HepG2 (cell line): ENCODE data around the gene PPP4R1. TPM values are rescaled to one million over a fixed set of nuclear protein-coding genes. Genes with fewer than 3 reads are reported as not detected.
A peak's percentile ranks its signal among the peaks of the same experiment; 100 is the strongest.

ENCODE experiments used
- ATAC-seq: fragments of 200-7000 bp; cut with Tn5 transposase; 3 replicates; pipeline ENCODE4 v1.9.1; 2020; ENCODE audit warnings: mild to moderate bottlenecking, moderate library complexity
- BruUV-seq: library from RNA; stranded (reverse); fragments of 400-500 nt; replicated peaks from 2 replicates; lab custom pipeline; 2021; lab: Mats Ljungman, UMichigan
- CTCF ChIA-PET: fragments of 300-600 bp; formaldehyde crosslinking; extraction: SDS; loops from one replicate; lab custom pipeline; 2021; ENCODE audit warnings: low total read pairs, inconsistent platforms, low intra/inter-chr PET ratio; lab: Yijun Ruan, JAX
- POLR2A ChIA-PET: fragments of 350-600 bp; sonication (Branson Sonifier 250); formaldehyde crosslinking; loops from one replicate; lab custom pipeline; 2020; ENCODE audit warnings: antibody characterized with exemption, inconsistent platforms; lab: Yijun Ruan, JAX
- DNase-seq: peaks from one replicate; pipeline ENCODE4 v3.0.0-alpha.2; 2015; ENCODE audit warnings: low spot score
- FAIRE-seq: peaks from 3 replicates; lab custom pipeline; 2011; peaks lifted over from hg19 to GRCh38; lab: Jason Lieb, UNC
- H2AFZ ChIP-seq: one replicate; pipeline ENCODE4 v1.6.1; 2011; ENCODE audit warnings: low read length, inconsistent platforms
- H3K27ac ChIP-seq: fragments of 300-600 bp; 3 replicates; pipeline ENCODE4 v1.8.0; 2011; ENCODE audit warnings: mixed run types, mild to moderate bottlenecking, mixed read lengths, low read length, inconsistent platforms; ENCODE audit not compliant: insufficient read depth; ENCODE audit errors: extremely low read length
- H3K27me3 ChIP-seq, 2 experiments: fragments of 200-600 bp in 1 of 2; 2 replicates in 1 of 2; 3 replicates in 1 of 2; pipeline versions ENCODE4 v1.6.0 to v1.8.0; 2011; ENCODE audit warnings: low read length in 2 of 2, mild to moderate bottlenecking in 2 of 2, moderate library complexity in 2 of 2, inconsistent platforms in 1 of 2; ENCODE audit not compliant: insufficient read depth in 2 of 2, control insufficient read depth in 1 of 2
- H3K36me3 ChIP-seq, 2 experiments: fragments of 200-600 bp in 1 of 2; replicated peaks in 1 of 2; 2 replicates in 1 of 2; 3 replicates in 1 of 2; pipeline versions ENCODE4 v1.5.1 to v1.8.0; 2011; ENCODE audit warnings: low read length in 2 of 2, inconsistent platforms in 1 of 2; ENCODE audit not compliant: insufficient read depth in 2 of 2, control insufficient read depth in 1 of 2
- H3K4me1 ChIP-seq: 2 replicates; pipeline ENCODE4 v1.5.1; 2012; ENCODE audit warnings: low read length, inconsistent platforms; ENCODE audit not compliant: insufficient read depth
- H3K4me2 ChIP-seq: 2 replicates; pipeline ENCODE4 v1.6.0; 2011; ENCODE audit warnings: low read depth, low read length, inconsistent platforms
- H3K4me3 ChIP-seq, 3 experiments: fragments of 200-600 bp in 1 of 3; sonication (generic), shearing (Covaris generic) in 1 of 3; replicated peaks in 1 of 3; 2 replicates each; pipeline ENCODE4 v1.5.1; 2011 to 2016; ENCODE audit warnings: low read length in 3 of 3, inconsistent platforms in 2 of 3, low read depth in 2 of 3, mild to moderate bottlenecking in 2 of 3, control low read depth in 1 of 3, mixed read lengths in 1 of 3; ENCODE audit not compliant: insufficient read depth in 1 of 3
- H3K79me2 ChIP-seq: one replicate; pipeline ENCODE4 v1.6.1; 2011; ENCODE audit warnings: low read length, inconsistent platforms; ENCODE audit not compliant: insufficient read depth
- H3K9ac ChIP-seq: 2 replicates; pipeline ENCODE4 v1.6.0; 2011; ENCODE audit warnings: mild to moderate bottlenecking, low read depth, low read length, inconsistent platforms; ENCODE audit not compliant: insufficient read depth
- H3K9me3 ChIP-seq: 2 replicates; pipeline ENCODE4 v1.5.1; 2012; ENCODE audit warnings: mild to moderate bottlenecking, low read length
- H4K20me1 ChIP-seq: 2 replicates; pipeline ENCODE4 v1.6.0; 2011; ENCODE audit warnings: inconsistent platforms, mild to moderate bottlenecking, low read length, moderate library complexity; ENCODE audit not compliant: insufficient read depth
- BCLAF1 ChIP-seq: fragments of 450-650 bp; IDR thresholded peaks from 2 replicates; pipeline ENCODE4 v1.6.1; 2017; ENCODE audit warnings: mild to moderate bottlenecking
- CREB1 ChIP-seq, 2 experiments: fragments of 450-650 bp in 1 of 2; IDR thresholded peaks; 2 replicates each; pipeline ENCODE4 v1.6.1; 2016 to 2017; ENCODE audit warnings: control low read depth in 1 of 2, mild to moderate bottlenecking in 1 of 2, missing compliant biosample characterization in 1 of 2, missing genetic modification characterization in 1 of 2
- WGBS: methylation state at CpG from one replicate; pipeline ENCODE4 v1.1.6; 2017; ENCODE audit warnings: low lambda C conversion rate; 5-methylcytosine and 5-hydroxymethylcytosine counted together
- in situ Hi-C: cut with HindIII; loops from 2 replicates; pipeline ENCODE4 v1.10.0; 2017; ENCODE audit warnings: low pct_unique_long_range_greater_than_20kb; ENCODE audit not compliant: extremely low pct_ligation_motif_present
- intact Hi-C: fragments of 100-400 bp; cut with micrococcal nuclease; formaldehyde crosslinking; loops from one replicate; pipeline ENCODE4 v1.10.0; 2022; ENCODE audit not compliant: unreplicated experiment
- polyA plus RNA-seq, 8 experiments: library from polyadenylated mRNA; depleted of rRNA in 3 of 8; stranded (reverse) in 7 of 8; unstranded in 1 of 8; fragments of >200 nt; fragmentation: Illumina TruSeq in 4 of 8; extraction: Trizol in 4 of 8; gene quantifications; 2 replicates each; pipeline versions ENCODE4 v1.2.1 to v1.2.3, GENCODE V29; 2011 to 2016; ENCODE audit warnings: low read depth in 4 of 8, missing spikeins in 1 of 8, mixed read lengths in 1 of 8; ENCODE audit not compliant: insufficient read depth in 1 of 8
- total RNA-seq, 5 experiments: library from RNA; depleted of rRNA; stranded (reverse); fragments of >200 nt; fragmentation: Illumina TruSeq; extraction: Trizol; gene quantifications; 2 replicates each; pipeline ENCODE4 v1.2.3, GENCODE V29; 2016; ENCODE audit warnings: low read depth in 1 of 5

Gene PPP4R1
- total and polyA plus RNA-seq, 2 of the 13 experiments (the other 11 are each of a cell fraction or from before 2014, with no cell fraction given): 66.5 to 72.4 TPM

- 34% methylated on average over 5 of the region's 5 CpGs for WGBS
Measured at GRCh38 chr18:9631814-9632496, 17.6 kb upstream of the PPP4R1 start.

More at GRCh38 chr18:9631814-9632496, 17.6 kb upstream of the PPP4R1 start:
- ATAC-seq (no peak), FAIRE-seq (no peak), DNase-seq (no peak)
- Histone ChIP-seq H2AFZ (no peak overlapping the region), H3K27ac (no peak overlapping the region), H3K4me1 (no peaks in the 10 kb centered on the region), H3K9ac (no peak overlapping the region), H3K27me3 (peaks cover 0 to 3% of the 10 kb centered on the region in 2 experiments; a peak in 1 of 5 replicates), H3K36me3 (no peaks in the 10 kb centered on the region), H3K4me3 (no peak overlapping the region), H4K20me1 (no peaks in the 10 kb centered on the region), H3K4me2 (no peak overlapping the region), H3K79me2 (no peaks in the 10 kb centered on the region), H3K9me3 (no peaks in the 10 kb centered on the region)
- in situ Hi-C loops: no loop called here
- ChIA-PET POLR2A (no interaction called here), CTCF (no interaction called here)
- BruUV-seq: no TSS peak
- TF ChIP-seq BCLAF1 (no peak), CREB1 (IDR thresholded peaks at IDR 0.05) (peak; percentile 78), CREB1 (CRISPR knock-in tag; IDR thresholded peaks at IDR 0.05) (no peak)
- intact Hi-C loops: no loop called here
